GM12878 (cell line): ENCODE results near the gene LRRC53. TPM values are rescaled to one million over a fixed set of nuclear protein-coding genes. Genes with fewer than 3 reads are reported as not detected.

ENCODE experiments used
- ATAC-seq: fragments of 200-7000 bp; cut with Tn5 transposase; 3 replicates; pipeline ENCODE4 v1.9.1; 2020; ENCODE audit warnings: mild to moderate bottlenecking, moderate library complexity
- BruUV-seq: library from RNA; stranded (reverse); fragments of 400-500 nt; replicated peaks from 2 replicates; lab custom pipeline; 2021; lab: Mats Ljungman, UMichigan
- CTCF ChIA-PET: fragments of 300-600 bp; sonication (Branson Sonifier 250); formaldehyde crosslinking; extraction: SDS; loops from one replicate; lab custom pipeline; 2021; ENCODE audit warnings: inconsistent platforms; lab: Yijun Ruan, JAX
- POLR2A ChIA-PET: fragments of 350-600 bp; formaldehyde crosslinking; extraction: SDS; loops from one replicate; lab custom pipeline; 2021; ENCODE audit warnings: inconsistent platforms; lab: Charles Lee
- RAD21 ChIA-PET: fragments of 300-600 bp; sonication (Branson Sonifier 250); formaldehyde crosslinking; loops from one replicate; lab custom pipeline; 2023; ENCODE audit warnings: antibody characterized with exemption; ENCODE audit not compliant: unreplicated experiment; lab: Charles Lee
- SMC1A ChIA-PET: fragments of 300-600 bp; sonication (Branson Sonifier 250); formaldehyde crosslinking; loops from one replicate; lab custom pipeline; 2023; ENCODE audit not compliant: unreplicated experiment, uncharacterized antibody; lab: Charles Lee
- DNase-seq: peaks from one replicate; pipeline ENCODE4 v3.0.0-alpha.2; 2011; ENCODE audit warnings: low read depth, low spot score
- FAIRE-seq: peaks from 3 replicates; lab custom pipeline; 2011; peaks lifted over from hg19 to GRCh38; lab: Jason Lieb, UNC
- H2AFZ ChIP-seq: 2 replicates; pipeline ENCODE4 v1.6.0; 2011; ENCODE audit warnings: low read depth, low read length, control low read depth; ENCODE audit not compliant: control insufficient read depth
- H3K27ac ChIP-seq: 2 replicates; pipeline ENCODE4 v1.5.1; 2011; ENCODE audit warnings: control low read depth; ENCODE audit not compliant: control insufficient read depth, insufficient read depth
- H3K27me3 ChIP-seq, 2 experiments: replicated peaks in 1 of 2; 2 replicates each; pipeline versions ENCODE4 v1.6.0 to v1.6.1; 2011; ENCODE audit warnings: low read length in 1 of 2; ENCODE audit not compliant: control insufficient read depth in 2 of 2, insufficient read depth in 2 of 2
- H3K36me3 ChIP-seq, 2 experiments: 2 replicates each; pipeline ENCODE4 v1.5.1; 2011; ENCODE audit warnings: low read length in 1 of 2; ENCODE audit not compliant: control insufficient read depth in 2 of 2, insufficient read depth in 2 of 2
- H3K4me1 ChIP-seq: 2 replicates; pipeline ENCODE4 v1.6.1; 2011; ENCODE audit warnings: mild to moderate bottlenecking, low read length, moderate library complexity, mixed read lengths; ENCODE audit not compliant: control insufficient read depth, insufficient read depth
- H3K4me2 ChIP-seq: 2 replicates; pipeline ENCODE4 v1.6.0; 2011; ENCODE audit warnings: control low read depth; ENCODE audit not compliant: control insufficient read depth, insufficient read depth
- H3K4me3 ChIP-seq: fragments of 200-600 bp; sonication (generic); 2 replicates; pipeline ENCODE4 v1.5.1; 2016
- H3K79me2 ChIP-seq: 2 replicates; pipeline ENCODE4 v1.6.0; 2011; ENCODE audit warnings: low read length; ENCODE audit not compliant: control insufficient read depth, insufficient read depth
- H3K9ac ChIP-seq: 2 replicates; pipeline ENCODE4 v1.8.0; 2011; ENCODE audit warnings: low read length, control low read depth, mixed read lengths; ENCODE audit not compliant: control insufficient read depth, insufficient read depth
- H3K9me3 ChIP-seq: replicated peaks from 3 replicates; pipeline ENCODE4 v1.5.1; 2011; ENCODE audit warnings: mild to moderate bottlenecking, low read length; ENCODE audit not compliant: control insufficient read depth, insufficient read depth
- H4K20me1 ChIP-seq: 2 replicates; pipeline ENCODE4 v1.6.0; 2011; ENCODE audit not compliant: control insufficient read depth, insufficient read depth
- ATF3 ChIP-seq: IDR thresholded peaks from 2 replicates; pipeline ENCODE4 v1.6.1; 2011; ENCODE audit warnings: low read depth, mild to moderate bottlenecking, low read length, moderate library complexity, borderline replicate concordance; ENCODE audit errors: extremely low read depth
- BACH1 ChIP-seq: fragments of 450-650 bp; IDR thresholded peaks from 2 replicates; pipeline ENCODE4 v1.6.1; 2017; ENCODE audit warnings: mild to moderate bottlenecking, borderline replicate concordance
- BMI1 ChIP-seq: fragments of 450-650 bp; IDR thresholded peaks from 2 replicates; pipeline ENCODE4 v1.6.1; 2016; ENCODE audit warnings: mild to moderate bottlenecking, moderate library complexity, borderline replicate concordance
- CHD2 ChIP-seq: IDR thresholded peaks from 2 replicates; pipeline ENCODE4 v1.6.1; 2011; ENCODE audit warnings: low read depth, low read length, improper control_type of control experiment, borderline replicate concordance
- CREB1 ChIP-seq: IDR thresholded peaks from 2 replicates; pipeline ENCODE4 v1.6.1; 2012; ENCODE audit warnings: low read depth, mild to moderate bottlenecking, inconsistent platforms
- IRF3 ChIP-seq: fragments of 450-650 bp; IDR thresholded peaks from 2 replicates; pipeline ENCODE4 v1.6.1; 2014; ENCODE audit warnings: mild to moderate bottlenecking
- IRF4 ChIP-seq: IDR thresholded peaks from 2 replicates; pipeline ENCODE4 v1.6.1; 2011; ENCODE audit warnings: low read depth, low read length
- MYB ChIP-seq: fragments of 150-350 bp; IDR thresholded peaks from 2 replicates; pipeline ENCODE4 v1.6.1; 2014; ENCODE audit warnings: mild to moderate bottlenecking, low read depth, low read length, borderline replicate concordance
- RELA ChIP-seq: fragments of 450-650 bp; IDR thresholded peaks from 2 replicates; pipeline ENCODE4 v1.8.0; 2014; ENCODE audit warnings: borderline replicate concordance; ENCODE audit not compliant: partially characterized antibody
- SIX5 ChIP-seq: IDR thresholded peaks from 2 replicates; pipeline ENCODE4 v1.6.1; 2011; ENCODE audit warnings: mild to moderate bottlenecking, low read depth, low read length, moderate library complexity; ENCODE audit not compliant: severe bottlenecking
- WGBS: methylation state at CpG from one replicate; pipeline ENCODE4 v1.1.6; 2016; ENCODE audit warnings: low lambda C conversion rate; ENCODE audit not compliant: insufficient replicate concordance, insufficient coverage; ENCODE audit errors: missing lambda C conversion rate; 5-methylcytosine and 5-hydroxymethylcytosine counted together
- in situ Hi-C: fragments of 300-500 bp; cut with MboI; formaldehyde crosslinking; loops from 9 replicates; pipeline ENCODE4 v1.14.3; 2018; ENCODE audit warnings: mixed read lengths
- intact Hi-C: fragments of 100-400 bp; cut with micrococcal nuclease; formaldehyde crosslinking; loops from one replicate; pipeline ENCODE4 v1.14.2; 2022; ENCODE audit not compliant: unreplicated experiment
- polyA plus RNA-seq, 11 experiments: library from polyadenylated mRNA; depleted of rRNA in 4 of 11; unstranded in 6 of 11; stranded (reverse) in 5 of 11; fragments of >200 nt; fragmentation: Nextera tagmentation in 4 of 11; fragmentation: Illumina TruSeq in 1 of 11; extraction: Ambion mirVana in 4 of 11; extraction: Trizol in 1 of 11; gene quantifications; 1 replicate in 1 of 11; 2 replicates in 10 of 11; pipeline versions ENCODE4 v1.2.1 to v1.2.3, GENCODE V29; 2011 to 2016; ENCODE audit warnings: inconsistent platforms in 2 of 11, missing spikeins in 2 of 11, low read depth in 1 of 11
- total RNA-seq, 4 experiments: library from RNA; depleted of rRNA in 3 of 4; stranded (reverse); fragments of >200 nt in 3 of 4; fragmentation: Illumina TruSeq in 1 of 4; extraction: Trizol in 1 of 4; gene quantifications; 2 replicates each; pipeline versions ENCODE4 v1.2.1 to v1.2.3, GENCODE V29; 2013 to 2021
- TF ChIP-seq, protein P1 (sequence below): fragments of 450-650 bp; IDR thresholded peaks from 2 replicates; pipeline ENCODE4 v1.6.1; 2017; ENCODE audit warnings: mild to moderate bottlenecking
- TF ChIP-seq, protein P2 (sequence below): fragments of 450-650 bp; IDR thresholded peaks from 2 replicates; pipeline ENCODE4 v1.6.1; 2016; ENCODE audit warnings: mild to moderate bottlenecking

LRRC53 gene
- total and polyA plus RNA-seq, 10 of the 15 experiments (the other 5 are each of a cell fraction or from before 2014, with no cell fraction given) = not detected

GRCh38 chr1:74470251-74470650 is 42.2 kb downstream of the LRRC53 start:
- no peaks in the 10 kb centered on the region for H4K20me1 ChIP-seq
- FAIRE-seq (no peak), ATAC-seq (no peak), DNase-seq (no peak)
- in situ Hi-C loops (loop anchor here (25.0 kb wide), 1 partner anchor 633 kb away; no protein-coding TSS in a partner anchor), intact Hi-C loops (no loop called here)
- no peak overlapping the region for H3K27ac ChIP-seq
- CTCF ChIA-PET = interaction anchor here (0.5 to 3.4 kb wide), 7 partner anchors 9 to 642 kb away, joined by 3 to 22 read pairs (median 6); no protein-coding TSS in a partner anchor
- SMC1A ChIA-PET = interaction anchor here (2.1 to 4.0 kb wide), 2 partner anchors 217 to 220 kb away, joined by 4 to 23 read pairs; no protein-coding TSS in a partner anchor
- no peaks in the 10 kb centered on the region for H3K4me1 ChIP-seq
- POLR2A ChIA-PET = no interaction called here
- no peak for TF ChIP-seq CREB1
- TF ChIP-seq BACH1 = no peak
- no peak for TF ChIP-seq SIX5
- TF ChIP-seq RELA = no peak
- no peak for TF ChIP-seq BMI1
- no peak for TF ChIP-seq ATF3
- no peak for TF ChIP-seq IRF4
- no peak for TF ChIP-seq IRF3
- TF ChIP-seq, protein P1, sequence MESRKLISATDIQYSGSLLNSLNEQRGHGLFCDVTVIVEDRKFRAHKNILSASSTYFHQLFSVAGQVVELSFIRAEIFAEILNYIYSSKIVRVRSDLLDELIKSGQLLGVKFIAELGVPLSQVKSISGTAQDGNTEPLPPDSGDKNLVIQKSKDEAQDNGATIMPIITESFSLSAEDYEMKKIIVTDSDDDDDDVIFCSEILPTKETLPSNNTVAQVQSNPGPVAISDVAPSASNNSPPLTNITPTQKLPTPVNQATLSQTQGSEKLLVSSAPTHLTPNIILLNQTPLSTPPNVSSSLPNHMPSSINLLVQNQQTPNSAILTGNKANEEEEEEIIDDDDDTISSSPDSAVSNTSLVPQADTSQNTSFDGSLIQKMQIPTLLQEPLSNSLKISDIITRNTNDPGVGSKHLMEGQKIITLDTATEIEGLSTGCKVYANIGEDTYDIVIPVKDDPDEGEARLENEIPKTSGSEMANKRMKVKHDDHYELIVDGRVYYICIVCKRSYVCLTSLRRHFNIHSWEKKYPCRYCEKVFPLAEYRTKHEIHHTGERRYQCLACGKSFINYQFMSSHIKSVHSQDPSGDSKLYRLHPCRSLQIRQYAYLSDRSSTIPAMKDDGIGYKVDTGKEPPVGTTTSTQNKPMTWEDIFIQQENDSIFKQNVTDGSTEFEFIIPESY = no peak
- no peak for TF ChIP-seq CHD2
- no peak for TF ChIP-seq MYB
- TF ChIP-seq, protein P2, sequence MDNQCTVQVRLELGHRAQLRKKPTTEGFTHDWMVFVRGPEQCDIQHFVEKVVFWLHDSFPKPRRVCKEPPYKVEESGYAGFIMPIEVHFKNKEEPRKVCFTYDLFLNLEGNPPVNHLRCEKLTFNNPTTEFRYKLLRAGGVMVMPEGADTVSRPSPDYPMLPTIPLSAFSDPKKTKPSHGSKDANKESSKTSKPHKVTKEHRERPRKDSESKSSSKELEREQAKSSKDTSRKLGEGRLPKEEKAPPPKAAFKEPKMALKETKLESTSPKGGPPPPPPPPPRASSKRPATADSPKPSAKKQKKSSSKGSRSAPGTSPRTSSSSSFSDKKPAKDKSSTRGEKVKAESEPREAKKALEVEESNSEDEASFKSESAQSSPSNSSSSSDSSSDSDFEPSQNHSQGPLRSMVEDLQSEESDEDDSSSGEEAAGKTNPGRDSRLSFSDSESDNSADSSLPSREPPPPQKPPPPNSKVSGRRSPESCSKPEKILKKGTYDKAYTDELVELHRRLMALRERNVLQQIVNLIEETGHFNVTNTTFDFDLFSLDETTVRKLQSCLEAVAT = no peak
- no peak overlapping the region for H3K4me3 ChIP-seq
- H3K79me2 ChIP-seq = no peaks in the 10 kb centered on the region
- no peak overlapping the region for H2AFZ ChIP-seq
- RAD21 ChIA-PET = interaction anchor here (0.6 to 1.3 kb wide), 3 partner anchors 264 to 494 kb away, joined by 3 to 7 read pairs (median 3); no protein-coding TSS in a partner anchor
- 58% methylated on average over 3 of the region's 3 CpGs for WGBS
- no peak overlapping the region for H3K4me2 ChIP-seq
- no peaks in the 10 kb centered on the region for H3K27me3 ChIP-seq
- H3K9me3 ChIP-seq = no peaks in the 10 kb centered on the region
- no TSS peak for BruUV-seq
- H3K9ac ChIP-seq = no peak overlapping the region
- H3K36me3 ChIP-seq = no peaks in the 10 kb centered on the region
